ENCODE measurements around the gene IL1RAPL2. TPM values are rescaled to one million over a fixed set of nuclear protein-coding genes. Genes with fewer than 3 reads are reported as not detected.
"Not testable (repeated sequence)": the region's sequence is repeated elsewhere in the genome, so short reads cannot be mapped to it uniquely, and the experiment has no call there.

IL1RAPL2 gene
- total RNA-seq, 2 donors from 2014 or later = not detected

- Histone ChIP-seq H3K9me3 (no peaks in the 10 kb centered on the region), H3K4me3 (no peak overlapping the region), H3K27ac (no peak overlapping the region), H3K27me3 (no peaks in the 10 kb centered on the region), H3K36me3 (no peaks in the 10 kb centered on the region), H3K4me1 (no peaks in the 10 kb centered on the region)
- DNase-seq (ENCODE audit: low spot score) = no peak
- TF ChIP-seq CTCF (IDR thresholded peaks at IDR 0.05) = no peak
Measured at GRCh38 chrX:105101378-105101777, 535.4 kb downstream of the IL1RAPL2 start.

- no peak for DNase-seq (ENCODE audit: low spot score)
- Histone ChIP-seq H3K27ac (no peak overlapping the region), H3K9me3 (no peaks in the 10 kb centered on the region), H3K36me3 (no peaks in the 10 kb centered on the region), H3K4me3 (no peak overlapping the region), H3K4me1 (no peaks in the 10 kb centered on the region), H3K27me3 (no peaks in the 10 kb centered on the region)
- no peak for TF ChIP-seq CTCF (IDR thresholded peaks at IDR 0.05)
Measured at GRCh38 chrX:105109936-105110335, 543.9 kb downstream of the IL1RAPL2 start.

DNA sequence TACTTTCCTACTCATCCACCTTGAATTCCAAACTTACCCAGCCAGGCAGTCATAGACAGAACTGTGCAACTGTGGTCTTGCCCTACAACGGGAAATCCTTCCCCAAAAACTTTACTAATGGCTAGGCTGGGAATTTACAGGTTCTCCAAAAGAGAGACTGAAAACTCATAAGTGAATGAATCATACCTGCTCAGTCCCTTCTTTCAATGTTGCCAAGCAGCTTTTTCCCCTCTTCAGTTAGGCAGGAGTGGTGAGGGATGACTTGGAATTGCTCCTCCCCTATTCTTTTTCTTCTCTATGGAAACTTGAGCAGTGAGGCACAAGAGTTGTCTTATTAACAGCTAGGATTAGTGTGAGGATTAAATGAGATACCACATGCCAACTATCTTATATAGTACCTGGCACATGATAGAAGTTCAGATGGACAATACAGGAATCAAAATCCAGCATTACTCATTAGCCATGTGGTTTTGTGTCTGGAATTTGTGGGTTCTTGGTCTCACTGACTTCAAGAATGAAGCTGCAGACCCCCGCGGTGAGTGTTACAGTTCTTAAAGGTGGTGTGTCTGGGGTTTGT is 548.6 kb downstream of the IL1RAPL2 start:
- H3K27ac ChIP-seq = no peak overlapping the region
- no peaks in the 10 kb centered on the region for H3K27me3 ChIP-seq
- no peak overlapping the region for H3K4me3 ChIP-seq
- no peaks in the 10 kb centered on the region for H3K36me3 ChIP-seq
- no peak for TF ChIP-seq CTCF (IDR thresholded peaks at IDR 0.05)
- H3K9me3 ChIP-seq = no peaks in the 10 kb centered on the region
- H3K4me1 ChIP-seq = no peaks in the 10 kb centered on the region
- DNase-seq (ENCODE audit: low spot score) = no peak

DNA sequence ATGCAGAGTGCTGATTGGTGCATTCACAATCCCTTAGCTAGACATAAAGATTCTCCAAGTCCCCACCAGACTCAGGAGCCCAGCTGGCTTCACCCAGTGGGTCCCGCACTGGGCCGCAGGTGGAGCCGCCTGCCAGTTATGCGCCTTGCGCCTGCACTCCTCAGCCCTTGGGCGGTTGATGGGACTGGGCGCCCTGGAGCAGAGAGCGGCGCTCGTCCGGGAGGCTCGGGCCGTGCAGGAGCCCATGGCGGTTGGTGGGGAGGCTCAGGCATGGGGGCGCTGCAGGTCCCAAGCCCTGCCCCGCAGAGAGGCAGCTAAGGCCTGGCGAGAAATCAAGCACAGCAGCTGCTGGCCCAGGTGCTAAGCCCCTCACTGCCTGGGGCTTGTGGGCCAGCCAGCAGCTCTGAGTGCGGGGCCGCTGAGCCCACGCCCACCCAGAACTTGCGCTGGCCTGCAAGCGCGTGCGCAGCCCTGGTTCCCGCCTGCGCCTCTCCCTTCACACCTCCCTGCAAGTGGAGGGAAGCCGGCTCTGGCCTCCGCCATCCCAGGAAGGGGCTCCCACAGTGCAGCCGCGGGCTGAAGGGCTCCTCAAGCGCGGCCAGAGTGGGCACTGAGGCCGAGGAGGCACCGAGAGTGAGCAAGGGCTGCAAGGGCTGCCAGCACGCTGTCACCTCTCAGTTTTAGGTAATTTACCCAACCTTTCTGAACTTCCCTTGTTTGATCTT is 549.8 kb downstream of the IL1RAPL2 start:
- DNase-seq (ENCODE audit: low spot score); H3K4me3 ChIP-seq; H3K27me3 ChIP-seq; H3K27ac ChIP-seq; H3K4me1 ChIP-seq; H3K36me3 ChIP-seq; H3K9me3 ChIP-seq: not testable (repeated sequence)

DNA sequence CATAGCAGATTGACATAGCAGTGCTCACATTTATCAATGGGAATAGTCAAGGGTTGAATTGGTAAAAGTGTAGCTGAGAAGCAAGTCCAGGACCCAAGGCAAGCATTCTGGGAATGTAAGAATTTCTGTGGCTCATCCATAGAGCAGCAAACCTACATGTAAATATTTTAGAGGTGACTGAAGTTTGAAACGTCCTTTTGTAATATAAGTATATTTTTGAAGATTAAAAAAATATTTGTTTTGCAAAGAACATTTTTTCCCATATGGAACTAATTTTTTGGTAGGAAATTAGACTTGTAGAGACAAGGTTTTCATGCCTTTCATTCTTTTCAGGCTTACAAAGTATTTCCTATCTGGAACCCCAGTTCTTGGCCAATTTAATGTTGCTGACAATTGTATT is 550.5 kb downstream of the IL1RAPL2 start:
- no peak for TF ChIP-seq CTCF (IDR thresholded peaks at IDR 0.05)
- H3K9me3 ChIP-seq = no peaks in the 10 kb centered on the region

GRCh38 chrX:105117621-105118020 is 551.6 kb downstream of the IL1RAPL2 start:
- DNase-seq (ENCODE audit: low spot score) = no peak
- TF ChIP-seq CTCF (IDR thresholded peaks at IDR 0.05) = no peak
- Histone ChIP-seq H3K36me3 (no peaks in the 10 kb centered on the region), H3K4me1 (no peaks in the 10 kb centered on the region), H3K4me3 (no peak overlapping the region), H3K9me3 (no peaks in the 10 kb centered on the region), H3K27me3 (no peaks in the 10 kb centered on the region), H3K27ac (no peak overlapping the region)

More for the DNA sequence above, 550.5 kb downstream of the IL1RAPL2 start:
- H3K4me3 ChIP-seq = no peak overlapping the region
- no peaks in the 10 kb centered on the region for H3K27me3 ChIP-seq
- H3K27ac ChIP-seq = no peak overlapping the region
- H3K36me3 ChIP-seq = no peaks in the 10 kb centered on the region
- no peaks in the 10 kb centered on the region for H3K4me1 ChIP-seq
- no peak for DNase-seq (ENCODE audit: low spot score)

Data from right atrium auricular region (tissue), 2 donors.